ENCODE results near the gene TGM2.

TGM2 gene

GRCh38 chr20:38137441-38138037 lies 27.5 kb downstream of the TGM2 start:
- no peak overlapping the region for H3K27ac ChIP-seq
- no peaks in the 10 kb centered on the region for H3K36me3 ChIP-seq (ENCODE audit: insufficient read depth, low read length)
- H3K9me3 ChIP-seq (ENCODE audit: low read depth, low read length): no peaks in the 10 kb centered on the region
- DNase-seq (ENCODE audit: low read depth, low spot score): no peak
- no peak overlapping the region for H3K4me3 ChIP-seq
- TF ChIP-seq FOXP2 (optimal IDR thresholded peaks at IDR 0.05; ENCODE audit: control extremely low read depth, extremely low read length, insufficient read depth): no peak
- TF ChIP-seq POLR2AphosphoS5 (IDR thresholded peaks at IDR 0.05; ENCODE audit: borderline replicate concordance, low read depth, low read length): no peak
- no peak for TF ChIP-seq EZH2 (IDR thresholded peaks at IDR 0.05)
- H3K9ac ChIP-seq (ENCODE audit: insufficient read length): no peak overlapping the region

DNA sequence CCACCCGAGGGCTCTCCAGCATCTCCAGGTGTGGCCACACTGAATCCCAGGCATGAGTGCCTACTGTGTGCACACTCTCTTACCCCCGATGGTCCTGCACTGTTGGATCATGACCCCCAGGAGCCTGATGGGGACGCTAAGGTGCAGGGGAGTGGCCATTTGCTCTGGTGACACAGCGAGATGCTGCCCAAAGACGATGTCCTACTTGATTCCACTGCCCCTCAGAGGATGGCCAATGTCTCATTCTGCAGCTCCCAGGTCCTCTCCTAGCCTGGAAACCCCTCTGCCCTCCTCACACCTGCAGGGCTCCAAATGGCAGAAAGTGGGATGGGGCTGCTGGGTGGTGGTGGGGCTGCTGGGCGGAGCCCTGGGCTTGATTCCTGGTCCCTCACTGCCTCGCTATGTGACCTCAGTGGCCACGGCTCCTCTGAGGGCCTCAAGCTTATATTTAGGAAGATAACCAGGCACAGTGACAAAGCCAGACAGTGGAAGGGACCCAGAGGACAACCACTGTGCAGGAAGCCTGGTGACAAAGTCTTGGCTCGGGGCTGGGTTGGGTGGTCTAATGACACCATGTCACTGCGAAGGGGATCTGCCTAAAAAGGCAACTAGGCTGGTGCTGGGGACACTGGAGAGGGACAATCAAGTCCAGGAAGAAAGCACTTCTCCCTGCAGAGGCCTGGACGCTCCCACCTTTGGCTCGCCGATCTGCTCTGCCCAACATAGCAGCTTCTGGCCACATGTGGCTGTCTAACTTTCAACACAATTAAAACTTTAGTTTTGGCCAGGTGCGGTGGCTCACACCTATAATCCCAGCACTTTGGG lies 28.4 kb downstream of the TGM2 start:
- no peak overlapping the region for H3K4me3 ChIP-seq
- H3K36me3 ChIP-seq (ENCODE audit: insufficient read depth, low read length): no peaks in the 10 kb centered on the region
- TF ChIP-seq FOXP2 (optimal IDR thresholded peaks at IDR 0.05; ENCODE audit: control extremely low read depth, extremely low read length, insufficient read depth): no peak
- no peak for TF ChIP-seq POLR2AphosphoS5 (IDR thresholded peaks at IDR 0.05; ENCODE audit: borderline replicate concordance, low read depth, low read length)
- TF ChIP-seq EZH2 (IDR thresholded peaks at IDR 0.05): no peak
- H3K9ac ChIP-seq (ENCODE audit: insufficient read length): no peak overlapping the region
- DNase-seq (ENCODE audit: low read depth, low spot score): no peak
- no peak overlapping the region for H3K27ac ChIP-seq
- H3K9me3 ChIP-seq (ENCODE audit: low read depth, low read length): no peaks in the 10 kb centered on the region

GRCh38 chr20:38135651-38136420 lies 29.2 kb downstream of the TGM2 start:
- H3K27ac ChIP-seq: no peak overlapping the region
- H3K9me3 ChIP-seq (ENCODE audit: low read depth, low read length): no peaks in the 10 kb centered on the region
- DNase-seq (ENCODE audit: low read depth, low spot score): no peak
- H3K36me3 ChIP-seq (ENCODE audit: insufficient read depth, low read length): no peaks in the 10 kb centered on the region
- no peak overlapping the region for H3K4me3 ChIP-seq
- no peak overlapping the region for H3K9ac ChIP-seq (ENCODE audit: insufficient read length)
- TF ChIP-seq POLR2AphosphoS5 (IDR thresholded peaks at IDR 0.05; ENCODE audit: borderline replicate concordance, low read depth, low read length) (no peak), FOXP2 (optimal IDR thresholded peaks at IDR 0.05; ENCODE audit: control extremely low read depth, extremely low read length, insufficient read depth) (no peak), EZH2 (IDR thresholded peaks at IDR 0.05) (no peak)

DNA sequence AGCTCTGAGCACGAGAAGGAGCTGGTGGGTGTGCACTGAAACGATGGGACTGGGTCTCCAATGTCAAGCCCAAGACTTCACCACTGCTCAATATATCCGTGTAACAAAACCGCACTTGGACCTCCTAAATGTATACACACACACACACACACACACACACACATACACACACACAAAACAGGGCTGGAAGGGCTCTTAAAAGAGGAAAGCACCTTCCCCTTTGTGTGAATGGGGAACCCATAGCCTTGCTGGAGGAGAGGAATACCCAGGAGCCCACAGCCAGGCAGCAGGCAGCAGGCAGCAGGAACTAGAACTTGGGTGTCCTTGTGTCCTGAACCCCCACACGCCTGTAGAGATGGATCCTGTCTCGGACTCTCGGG lies 29.8 kb downstream of the TGM2 start:
- TF ChIP-seq FOXP2 (optimal IDR thresholded peaks at IDR 0.05; ENCODE audit: control extremely low read depth, extremely low read length, insufficient read depth) (no peak), POLR2AphosphoS5 (IDR thresholded peaks at IDR 0.05; ENCODE audit: borderline replicate concordance, low read depth, low read length) (no peak), EZH2 (IDR thresholded peaks at IDR 0.05) (no peak)
- no peaks in the 10 kb centered on the region for H3K36me3 ChIP-seq (ENCODE audit: insufficient read depth, low read length)
- H3K27ac ChIP-seq: no peak overlapping the region
- H3K9ac ChIP-seq (ENCODE audit: insufficient read length): no peak overlapping the region
- no peaks in the 10 kb centered on the region for H3K9me3 ChIP-seq (ENCODE audit: low read depth, low read length)
- no peak for DNase-seq (ENCODE audit: low read depth, low spot score)
- H3K4me3 ChIP-seq: no peak overlapping the region

- Histone ChIP-seq H3K4me3 (no peak overlapping the region), H3K27ac (no peak overlapping the region), H3K9me3 (ENCODE audit: low read depth, low read length) (no peaks in the 10 kb centered on the region), H3K36me3 (ENCODE audit: insufficient read depth, low read length) (no peaks in the 10 kb centered on the region), H3K9ac (ENCODE audit: insufficient read length) (no peak overlapping the region)
- no peak for DNase-seq (ENCODE audit: low read depth, low spot score)
- TF ChIP-seq POLR2AphosphoS5 (IDR thresholded peaks at IDR 0.05; ENCODE audit: borderline replicate concordance, low read depth, low read length) (no peak), EZH2 (IDR thresholded peaks at IDR 0.05) (no peak), FOXP2 (optimal IDR thresholded peaks at IDR 0.05; ENCODE audit: control extremely low read depth, extremely low read length, insufficient read depth) (no peak)
Observed at GRCh38 chr20:38134427-38135270, 30.4 kb downstream of the TGM2 start.

- TF ChIP-seq POLR2AphosphoS5 (IDR thresholded peaks at IDR 0.05; ENCODE audit: borderline replicate concordance, low read depth, low read length): no peak
- Histone ChIP-seq H3K4me3 (no peak overlapping the region), H3K9me3 (ENCODE audit: low read depth, low read length) (no peaks in the 10 kb centered on the region), H3K9ac (ENCODE audit: insufficient read length) (no peak overlapping the region), H3K27ac (no peak overlapping the region), H3K36me3 (ENCODE audit: insufficient read depth, low read length) (no peaks in the 10 kb centered on the region)
- DNase-seq (ENCODE audit: low read depth, low spot score): no peak
Observed at GRCh38 chr20:38133680-38134426, 31.2 kb downstream of the TGM2 start.

DNA sequence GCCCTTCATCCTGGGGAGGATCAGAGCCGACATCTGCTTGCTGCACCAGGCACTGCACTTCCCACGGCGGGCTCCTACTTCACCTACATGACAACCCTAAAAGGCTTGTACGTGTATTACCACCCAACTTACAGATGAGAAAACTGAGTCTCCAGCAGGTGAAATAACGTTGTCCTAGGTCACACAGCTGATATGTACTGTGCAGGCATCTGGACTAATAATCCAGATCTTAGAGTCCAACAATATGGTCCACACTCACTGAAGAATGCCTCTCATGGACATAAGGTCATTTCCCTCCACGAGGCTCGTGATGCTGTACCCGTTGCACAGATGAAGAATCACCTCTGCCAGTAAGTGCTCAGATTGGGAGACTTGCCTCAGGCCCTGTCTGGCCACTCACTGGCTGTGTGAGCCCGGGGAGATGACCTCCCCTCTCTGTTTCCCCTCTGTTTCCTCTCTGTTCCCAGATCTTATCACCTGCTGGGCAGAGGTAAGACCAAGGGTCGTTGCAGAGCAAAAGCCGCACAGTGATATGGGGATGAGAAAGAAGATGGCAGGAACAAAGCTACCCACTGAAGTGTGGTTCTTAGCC lies 32.1 kb downstream of the TGM2 start:
- TF ChIP-seq EZH2 (IDR thresholded peaks at IDR 0.05) (no peak), FOXP2 (optimal IDR thresholded peaks at IDR 0.05; ENCODE audit: control extremely low read depth, extremely low read length, insufficient read depth) (no peak), POLR2AphosphoS5 (IDR thresholded peaks at IDR 0.05; ENCODE audit: borderline replicate concordance, low read depth, low read length) (no peak)
- no peak overlapping the region for H3K27ac ChIP-seq
- H3K9ac ChIP-seq (ENCODE audit: insufficient read length): no peak overlapping the region
- no peak overlapping the region for H3K4me3 ChIP-seq
- no peaks in the 10 kb centered on the region for H3K9me3 ChIP-seq (ENCODE audit: low read depth, low read length)
- H3K36me3 ChIP-seq (ENCODE audit: insufficient read depth, low read length): no peaks in the 10 kb centered on the region
- DNase-seq (ENCODE audit: low read depth, low spot score): no peak
